Stimulated activated naive CD4-positive, alpha-beta T cell treated with Interleukin-2 at 50 U/mL for 16 hours (primary cell): ENCODE results near the gene CCND1.

ENCODE experiments used
- DNase-seq: peaks from one replicate; lab custom pipeline; 2025; lab: John Stamatoyannopoulos, UW

The CCND1 gene

GRCh38 chr11:69641681-69642548, 959 bp downstream of the CCND1 start:
- DNase-seq, result no peak

DNA sequence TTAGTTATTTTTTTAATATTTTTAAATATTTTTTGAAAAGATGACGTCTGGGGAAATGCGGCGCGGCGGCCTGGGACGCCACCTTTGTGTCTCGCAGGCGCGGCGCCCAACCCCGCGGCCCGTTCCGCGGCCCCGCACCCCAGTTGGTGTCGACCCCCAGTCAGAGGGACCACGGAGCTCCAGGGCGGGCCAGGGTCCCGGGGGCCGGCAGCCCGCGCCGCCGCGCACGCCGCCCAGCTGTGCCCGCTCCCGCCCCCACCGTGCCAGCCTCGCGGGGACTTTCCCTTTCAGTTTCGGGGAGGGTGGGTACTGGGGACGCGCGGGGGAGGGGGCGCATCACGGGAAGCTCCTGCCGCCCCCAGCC, 1.6 kb downstream of the CCND1 start:
- peak; percentile 56 for DNase-seq

DNA sequence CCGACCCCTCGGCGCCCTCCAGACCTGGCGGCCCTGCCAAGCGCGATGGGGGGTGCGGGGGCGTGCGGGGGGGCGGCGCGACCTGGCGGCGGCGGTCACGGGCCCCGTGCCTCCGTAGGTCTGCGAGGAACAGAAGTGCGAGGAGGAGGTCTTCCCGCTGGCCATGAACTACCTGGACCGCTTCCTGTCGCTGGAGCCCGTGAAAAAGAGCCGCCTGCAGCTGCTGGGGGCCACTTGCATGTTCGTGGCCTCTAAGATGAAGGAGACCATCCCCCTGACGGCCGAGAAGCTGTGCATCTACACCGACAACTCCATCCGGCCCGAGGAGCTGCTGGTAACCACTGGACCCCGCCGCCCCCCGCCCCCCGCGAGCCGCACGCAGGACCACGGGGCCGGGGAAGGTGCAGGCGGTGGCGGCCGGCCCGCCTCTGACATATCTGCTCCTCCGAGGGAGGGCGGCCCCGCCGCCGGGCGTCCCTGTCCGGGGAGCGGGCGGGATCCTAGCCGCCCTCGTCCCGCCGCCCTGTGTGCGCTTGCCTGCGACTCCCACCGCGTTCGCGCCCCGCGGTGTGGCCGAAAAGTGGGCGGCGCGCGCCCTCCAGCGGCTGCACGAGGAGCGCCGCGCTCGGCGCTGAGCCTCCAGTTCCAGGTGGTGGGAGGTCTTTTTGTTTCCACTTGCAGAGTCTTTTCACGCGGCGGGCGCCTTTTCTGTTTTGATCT, 2.1 kb downstream of the CCND1 start:
- DNase-seq, result peak; percentile 67

DNA sequence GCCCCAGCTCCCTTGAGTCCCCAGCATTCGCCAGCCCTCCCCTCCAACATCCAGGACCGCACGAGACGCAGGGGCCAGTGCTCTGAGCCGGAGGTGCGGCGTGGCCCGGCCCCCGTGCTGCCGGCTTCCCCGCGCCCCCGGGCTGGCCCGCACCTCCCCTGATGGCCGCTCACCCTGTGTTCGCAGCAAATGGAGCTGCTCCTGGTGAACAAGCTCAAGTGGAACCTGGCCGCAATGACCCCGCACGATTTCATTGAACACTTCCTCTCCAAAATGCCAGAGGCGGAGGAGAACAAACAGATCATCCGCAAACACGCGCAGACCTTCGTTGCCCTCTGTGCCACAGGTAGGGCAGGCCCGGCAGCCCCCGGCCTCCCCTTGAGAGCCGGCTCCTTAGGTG, 2.7 kb downstream of the CCND1 start:
- DNase-seq, result no peak

GRCh38 chr11:69644071-69644961, 3.4 kb downstream of the CCND1 start:
- no peak for DNase-seq

DNA sequence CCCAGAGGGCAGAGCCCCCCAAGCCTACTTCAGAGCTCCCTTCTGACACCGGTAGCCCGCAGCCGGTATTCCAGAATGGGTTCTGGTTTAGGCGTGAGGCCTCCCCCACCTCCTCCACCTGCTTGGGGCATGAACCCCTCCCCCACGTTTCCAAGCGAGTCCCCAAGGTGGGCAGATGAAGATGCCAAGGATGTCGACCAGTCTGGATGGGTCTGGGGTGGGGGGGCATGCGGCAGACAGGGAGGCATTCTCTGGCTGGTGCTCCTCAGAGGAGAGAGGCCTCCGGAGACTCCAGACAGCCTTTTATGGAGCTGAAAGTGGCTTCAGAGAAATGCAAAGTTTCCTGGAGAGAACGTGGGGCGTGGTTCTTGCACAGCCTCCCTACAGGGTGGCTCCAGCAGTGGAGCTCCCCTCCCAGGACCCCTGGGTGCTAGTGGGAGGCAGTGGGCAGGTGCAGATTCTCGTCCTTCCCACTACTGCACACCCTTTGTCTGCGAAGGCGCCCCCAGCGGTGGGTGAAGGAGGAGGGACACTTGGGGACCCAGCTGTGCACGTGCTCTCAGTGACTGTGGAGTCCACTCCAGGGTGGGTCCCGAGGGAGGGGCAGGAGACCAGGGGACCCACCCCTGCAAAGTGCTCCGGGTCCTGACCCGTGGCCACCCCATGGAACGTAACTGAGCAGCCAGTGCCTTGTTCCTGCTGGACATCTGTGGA, 4.2 kb downstream of the CCND1 start:
- no peak for DNase-seq

DNA sequence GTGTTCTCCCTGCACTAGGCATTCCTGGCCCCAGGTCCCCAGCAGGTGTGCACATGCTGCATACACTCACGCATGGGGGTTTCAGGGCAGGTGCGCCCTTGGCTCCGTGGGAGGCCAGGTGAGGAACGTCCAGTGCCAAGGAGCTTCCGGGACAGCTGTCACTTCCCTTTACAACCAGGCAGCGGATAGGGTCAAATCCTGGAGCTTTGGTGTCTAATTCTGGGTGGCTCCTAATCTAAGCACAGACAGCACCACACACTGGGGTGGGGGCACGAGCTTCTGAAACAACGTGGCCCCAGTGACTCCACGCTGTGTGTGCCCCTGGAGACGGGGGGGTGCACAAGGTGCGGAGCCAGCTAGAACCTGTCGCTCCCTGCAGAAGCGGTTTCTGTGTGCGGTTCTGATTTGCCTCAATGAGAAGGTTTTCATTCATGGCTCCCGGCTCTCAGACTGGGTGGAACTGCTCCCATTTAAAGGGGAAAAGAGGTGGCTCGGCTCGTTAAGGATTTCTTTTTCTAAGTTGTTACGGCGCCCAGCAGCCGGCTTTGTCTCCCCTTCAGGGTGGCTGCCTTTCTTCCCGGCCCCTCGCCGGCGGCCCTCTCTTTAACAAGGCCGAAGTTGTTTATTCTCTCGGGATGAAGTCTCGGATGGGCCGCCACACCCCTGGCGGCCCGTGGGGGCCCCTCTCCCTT, 5.0 kb downstream of the CCND1 start:
- DNase-seq, result no peak

DNA sequence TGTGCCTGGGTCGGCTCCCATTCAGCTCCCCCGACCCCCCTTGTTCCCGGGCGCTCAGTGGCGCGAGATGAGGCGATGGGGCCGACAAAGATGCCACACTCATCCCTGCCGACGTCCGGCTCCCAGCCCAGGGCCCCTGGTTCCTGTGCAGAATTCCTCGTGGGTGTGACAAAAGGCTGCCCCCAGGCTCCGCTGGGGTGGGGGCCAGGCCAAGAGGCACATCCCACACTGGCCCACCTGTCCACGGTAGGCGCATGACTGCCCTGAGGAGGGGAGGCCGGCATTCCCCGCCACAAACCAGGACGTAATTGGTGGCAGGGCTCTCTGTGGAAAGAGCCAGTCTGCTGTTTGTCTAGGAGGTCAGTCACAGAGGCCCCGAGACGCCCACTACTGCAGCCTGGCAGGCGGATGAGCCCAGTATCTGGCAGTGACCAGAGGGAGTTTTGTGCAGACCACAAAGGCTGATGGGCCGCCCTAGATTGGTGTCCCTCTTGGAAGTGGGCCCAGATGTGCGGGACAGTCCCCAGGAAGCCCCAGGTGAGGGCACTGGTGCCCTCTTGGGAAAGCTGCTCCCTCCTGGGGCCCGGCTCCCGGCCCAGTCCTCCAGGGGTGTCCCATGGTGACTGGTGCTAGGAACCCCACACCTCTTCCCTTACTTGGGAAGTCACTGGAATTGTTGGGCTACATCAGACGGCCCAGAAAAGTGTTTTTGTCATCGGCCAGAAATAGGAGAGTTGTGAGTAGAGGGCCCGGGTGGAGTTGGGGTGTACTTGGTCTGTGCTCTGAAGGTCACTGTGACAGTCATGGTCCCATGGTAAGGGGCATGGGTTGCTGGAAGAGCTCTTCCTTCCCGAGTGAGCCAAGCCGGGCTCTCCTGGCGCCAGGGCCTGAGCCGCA, 5.8 kb downstream of the CCND1 start:
- no peak for DNase-seq

- DNase-seq, result no peak
Measured at GRCh38 chr11:69647390-69647748, 6.4 kb downstream of the CCND1 start.

- no peak for DNase-seq
Measured at GRCh38 chr11:69647761-69648497, 7.0 kb downstream of the CCND1 start.

GRCh38 chr11:69648679-69649575, 8.0 kb downstream of the CCND1 start:
- no peak for DNase-seq

- DNase-seq, result no peak
Measured at GRCh38 chr11:69649576-69649900, 8.6 kb downstream of the CCND1 start.

DNA sequence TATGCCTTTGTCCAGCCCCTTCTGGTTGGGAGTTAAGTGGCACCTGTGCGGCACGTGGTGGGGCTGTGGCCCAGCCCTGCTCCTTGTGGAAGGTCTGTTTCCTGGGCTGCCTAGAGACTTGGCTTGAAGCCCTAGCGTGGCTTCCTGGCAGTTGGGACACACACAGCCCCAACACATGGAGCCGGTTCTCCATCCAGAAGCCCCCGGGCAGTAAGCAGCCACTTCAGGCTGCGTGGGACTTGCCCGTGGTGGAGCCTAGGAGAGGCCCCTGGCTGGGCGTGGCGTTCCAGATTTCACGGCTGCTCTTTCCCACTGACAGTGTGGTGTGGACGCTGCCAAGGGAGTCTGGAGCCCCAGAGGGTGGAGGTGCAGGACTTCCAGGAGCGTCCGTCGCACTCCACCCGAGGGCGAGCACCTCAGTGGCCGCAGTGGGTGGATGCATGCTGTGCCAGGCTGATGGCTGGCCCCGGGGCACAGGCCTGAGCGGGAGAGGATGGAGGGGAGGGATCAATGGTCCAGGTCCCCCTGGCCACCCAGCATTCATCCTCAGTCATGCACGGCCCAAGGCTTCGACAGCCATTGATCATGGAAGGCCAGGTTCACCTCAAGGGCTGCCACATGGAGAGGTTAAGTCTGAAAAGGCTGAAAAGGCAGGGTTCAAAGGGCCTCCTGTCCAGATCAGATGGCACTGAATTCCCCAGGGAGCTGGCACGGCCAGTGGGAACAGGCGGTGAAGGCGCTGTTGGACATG, 9.3 kb downstream of the CCND1 start:
- DNase-seq, result no peak

DNA sequence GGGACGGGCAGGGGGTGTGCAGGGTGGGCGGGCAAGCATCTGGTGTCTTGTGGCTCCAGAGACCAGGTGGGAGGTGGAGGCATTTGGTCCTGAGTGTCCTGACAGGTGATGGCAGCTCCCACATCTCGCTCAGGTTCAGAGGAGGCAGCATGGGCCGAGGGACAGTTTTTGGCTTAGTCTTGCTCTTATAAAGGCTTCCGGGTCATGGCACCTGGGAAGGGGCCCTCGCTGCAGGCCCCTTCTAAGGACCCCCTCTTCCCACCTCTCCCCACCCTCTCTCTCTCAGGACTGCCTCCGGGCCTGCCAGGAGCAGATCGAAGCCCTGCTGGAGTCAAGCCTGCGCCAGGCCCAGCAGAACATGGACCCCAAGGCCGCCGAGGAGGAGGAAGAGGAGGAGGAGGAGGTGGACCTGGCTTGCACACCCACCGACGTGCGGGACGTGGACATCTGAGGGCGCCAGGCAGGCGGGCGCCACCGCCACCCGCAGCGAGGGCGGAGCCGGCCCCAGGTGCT, 9.9 kb downstream of the CCND1 start:
- DNase-seq, result no peak

DNA sequence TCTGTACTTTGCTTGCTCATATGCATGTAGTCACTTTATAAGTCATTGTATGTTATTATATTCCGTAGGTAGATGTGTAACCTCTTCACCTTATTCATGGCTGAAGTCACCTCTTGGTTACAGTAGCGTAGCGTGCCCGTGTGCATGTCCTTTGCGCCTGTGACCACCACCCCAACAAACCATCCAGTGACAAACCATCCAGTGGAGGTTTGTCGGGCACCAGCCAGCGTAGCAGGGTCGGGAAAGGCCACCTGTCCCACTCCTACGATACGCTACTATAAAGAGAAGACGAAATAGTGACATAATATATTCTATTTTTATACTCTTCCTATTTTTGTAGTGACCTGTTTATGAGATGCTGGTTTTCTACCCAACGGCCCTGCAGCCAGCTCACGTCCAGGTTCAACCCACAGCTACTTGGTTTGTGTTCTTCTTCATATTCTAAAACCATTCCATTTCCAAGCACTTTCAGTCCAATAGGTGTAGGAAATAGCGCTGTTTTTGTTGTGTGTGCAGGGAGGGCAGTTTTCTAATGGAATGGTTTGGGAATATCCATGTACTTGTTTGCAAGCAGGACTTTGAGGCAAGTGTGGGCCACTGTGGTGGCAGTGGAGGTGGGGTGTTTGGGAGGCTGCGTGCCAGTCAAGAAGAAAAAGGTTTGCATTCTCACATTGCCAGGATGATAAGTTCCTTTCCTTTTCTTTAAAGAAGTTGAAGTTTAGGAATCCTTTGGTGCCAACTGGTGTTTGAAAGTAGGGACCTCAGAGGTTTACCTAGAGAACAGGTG, 11.1 kb downstream of the CCND1 start:
- no peak for DNase-seq

DNA sequence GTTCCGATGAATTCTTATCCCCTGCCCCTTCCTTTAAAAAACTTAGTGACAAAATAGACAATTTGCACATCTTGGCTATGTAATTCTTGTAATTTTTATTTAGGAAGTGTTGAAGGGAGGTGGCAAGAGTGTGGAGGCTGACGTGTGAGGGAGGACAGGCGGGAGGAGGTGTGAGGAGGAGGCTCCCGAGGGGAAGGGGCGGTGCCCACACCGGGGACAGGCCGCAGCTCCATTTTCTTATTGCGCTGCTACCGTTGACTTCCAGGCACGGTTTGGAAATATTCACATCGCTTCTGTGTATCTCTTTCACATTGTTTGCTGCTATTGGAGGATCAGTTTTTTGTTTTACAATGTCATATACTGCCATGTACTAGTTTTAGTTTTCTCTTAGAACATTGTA, 12.0 kb downstream of the CCND1 start:
- no peak for DNase-seq

DNA sequence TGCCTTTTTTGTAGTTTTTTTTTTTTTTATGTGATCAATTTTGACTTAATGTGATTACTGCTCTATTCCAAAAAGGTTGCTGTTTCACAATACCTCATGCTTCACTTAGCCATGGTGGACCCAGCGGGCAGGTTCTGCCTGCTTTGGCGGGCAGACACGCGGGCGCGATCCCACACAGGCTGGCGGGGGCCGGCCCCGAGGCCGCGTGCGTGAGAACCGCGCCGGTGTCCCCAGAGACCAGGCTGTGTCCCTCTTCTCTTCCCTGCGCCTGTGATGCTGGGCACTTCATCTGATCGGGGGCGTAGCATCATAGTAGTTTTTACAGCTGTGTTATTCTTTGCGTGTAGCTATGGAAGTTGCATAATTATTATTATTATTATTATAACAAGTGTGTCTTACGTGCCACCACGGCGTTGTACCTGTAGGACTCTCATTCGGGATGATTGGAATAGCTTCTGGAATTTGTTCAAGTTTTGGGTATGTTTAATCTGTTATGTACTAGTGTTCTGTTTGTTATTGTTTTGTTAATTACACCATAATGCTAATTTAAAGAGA, 12.5 kb downstream of the CCND1 start:
- no peak for DNase-seq
